A673 (cell line): ENCODE data around the gene WDR27.

Experiments used
- EZH2 ChIP-seq: fragments of 200-600 bp; sonication (generic); IDR thresholded peaks from 2 replicates; pipeline ENCODE4 v1.6.1; 2017; ENCODE audit warnings: borderline replicate concordance, low read depth, mild to moderate bottlenecking, mixed read lengths, antibody characterized with exemption, low read length; ENCODE audit not compliant: poor library complexity, severe bottlenecking
- TF ChIP-seq, protein P1 (sequence below): fragments of 300-800, 200-600 bp; sonication (generic); conservative IDR thresholded peaks from 2 replicates; pipeline ENCODE4 v1.5.1; 2017; ENCODE audit warnings: low read depth, mild to moderate bottlenecking, antibody characterized with exemption, low read length, moderate library complexity, mixed read lengths

DNA sequence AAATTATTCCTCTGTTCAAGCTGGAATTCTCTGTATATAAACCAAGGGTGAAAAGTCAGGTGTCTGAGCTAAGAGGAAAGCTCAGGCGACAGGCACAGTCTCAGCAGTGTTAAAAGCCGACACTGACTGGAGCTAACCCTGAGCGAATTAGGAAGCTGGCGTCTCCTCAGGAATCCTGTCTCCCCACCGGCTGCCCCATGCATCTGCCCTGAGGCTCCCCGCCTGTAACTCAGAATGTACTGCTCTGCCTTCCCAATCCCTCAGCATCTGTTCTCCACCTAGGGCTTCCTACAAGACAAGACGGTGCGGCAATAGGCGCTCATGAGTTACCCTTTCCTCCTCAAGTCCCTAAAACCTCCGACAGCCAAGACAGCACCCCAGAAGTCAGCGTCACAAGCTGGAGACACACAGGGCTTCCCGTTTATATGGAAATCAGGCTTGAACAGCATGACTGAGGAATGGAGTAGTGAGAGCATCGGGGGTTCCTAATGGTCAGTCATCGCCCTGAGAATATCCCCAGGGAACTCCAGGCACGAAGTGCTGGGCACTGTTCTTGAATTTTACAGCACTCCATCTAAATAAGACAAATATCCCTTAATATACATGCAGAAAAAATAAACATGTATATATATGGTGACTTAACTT is 33.5 kb downstream of the WDR27 start:
- TF ChIP-seq, protein P1, sequence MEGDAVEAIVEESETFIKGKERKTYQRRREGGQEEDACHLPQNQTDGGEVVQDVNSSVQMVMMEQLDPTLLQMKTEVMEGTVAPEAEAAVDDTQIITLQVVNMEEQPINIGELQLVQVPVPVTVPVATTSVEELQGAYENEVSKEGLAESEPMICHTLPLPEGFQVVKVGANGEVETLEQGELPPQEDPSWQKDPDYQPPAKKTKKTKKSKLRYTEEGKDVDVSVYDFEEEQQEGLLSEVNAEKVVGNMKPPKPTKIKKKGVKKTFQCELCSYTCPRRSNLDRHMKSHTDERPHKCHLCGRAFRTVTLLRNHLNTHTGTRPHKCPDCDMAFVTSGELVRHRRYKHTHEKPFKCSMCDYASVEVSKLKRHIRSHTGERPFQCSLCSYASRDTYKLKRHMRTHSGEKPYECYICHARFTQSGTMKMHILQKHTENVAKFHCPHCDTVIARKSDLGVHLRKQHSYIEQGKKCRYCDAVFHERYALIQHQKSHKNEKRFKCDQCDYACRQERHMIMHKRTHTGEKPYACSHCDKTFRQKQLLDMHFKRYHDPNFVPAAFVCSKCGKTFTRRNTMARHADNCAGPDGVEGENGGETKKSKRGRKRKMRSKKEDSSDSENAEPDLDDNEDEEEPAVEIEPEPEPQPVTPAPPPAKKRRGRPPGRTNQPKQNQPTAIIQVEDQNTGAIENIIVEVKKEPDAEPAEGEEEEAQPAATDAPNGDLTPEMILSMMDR = no peak
- no peak for TF ChIP-seq EZH2
